K562 (cell line): ENCODE results near the gene MRPL2. TPM values are rescaled to one million over a fixed set of nuclear protein-coding genes. Genes with fewer than 3 reads are reported as not detected.

Experiments used
- ATF4 ChIP-seq: fragments of 450-650 bp; formaldehyde crosslinking; IDR thresholded peaks from 2 replicates; pipeline ENCODE4 v1.4.0; 2022; ENCODE audit warnings: mild to moderate bottlenecking, moderate library complexity
- CREB1 ChIP-seq, 2 experiments: sonication (generic) in 1 of 2; formaldehyde crosslinking in 1 of 2; IDR thresholded peaks; 2 replicates each; pipeline versions ENCODE4 v1.6.1 to v1.8.0; 2012 to 2022; ENCODE audit warnings: inconsistent platforms in 1 of 2, mild to moderate bottlenecking in 1 of 2, missing genetic modification reagents in 1 of 2, moderate library complexity in 1 of 2
- CTCF ChIP-seq, 3 experiments: IDR thresholded peaks in 2 of 3; conservative IDR thresholded peaks in 1 of 3; 2 replicates each; pipeline ENCODE4 v1.5.1; 2011 to 2012; ENCODE audit warnings: low read length in 3 of 3, mild to moderate bottlenecking in 3 of 3, control low read depth in 2 of 3, improper control_type of control experiment in 1 of 3, inconsistent platforms in 1 of 3, low read depth in 1 of 3, mixed read lengths in 1 of 3, moderate library complexity in 1 of 3; ENCODE audit not compliant: insufficient read depth in 2 of 3
- E2F1 ChIP-seq: sonication (generic); formaldehyde crosslinking; IDR thresholded peaks from 2 replicates; pipeline ENCODE4 v1.8.1; 2023; ENCODE audit warnings: mild to moderate bottlenecking, missing genetic modification reagents, moderate library complexity
- FOXJ2 ChIP-seq: fragments of 200-800 bp; sonication (Bioruptor generic); IDR thresholded peaks from 2 replicates; pipeline ENCODE4 v1.6.1; 2016; ENCODE audit warnings: missing genetic modification characterization, missing compliant biosample characterization
- HNRNPLL ChIP-seq: fragments of 200-400 bp; formaldehyde crosslinking; IDR thresholded peaks from 2 replicates; pipeline ENCODE4 v1.6.1; 2017; ENCODE audit warnings: low read length, low read depth, mild to moderate bottlenecking; ENCODE audit not compliant: poor library complexity, severe bottlenecking
- IFI16 ChIP-seq: fragments of 250-450 bp; sonication (Bioruptor Pico); IDR thresholded peaks from 2 replicates; pipeline ENCODE4 v2.1.2; 2022; ENCODE audit warnings: mild to moderate bottlenecking, inconsistent platforms
- KHSRP ChIP-seq: fragments of 450-650 bp; IDR thresholded peaks from 2 replicates; pipeline ENCODE4 v1.6.1; 2017
- MBD2 ChIP-seq: sonication (generic); IDR thresholded peaks from 2 replicates; pipeline ENCODE4 v1.6.1; 2016; ENCODE audit warnings: low read depth, borderline replicate concordance
- MEF2A ChIP-seq: IDR thresholded peaks from 2 replicates; pipeline ENCODE4 v1.6.1; 2011; ENCODE audit warnings: low read depth, mild to moderate bottlenecking, low read length, moderate library complexity; ENCODE audit not compliant: control insufficient read depth
- NFYB ChIP-seq: IDR thresholded peaks from 2 replicates; pipeline ENCODE4 v1.6.1; 2011; ENCODE audit warnings: mild to moderate bottlenecking, moderate library complexity; ENCODE audit not compliant: insufficient read length; ENCODE audit errors: extremely low read depth
- PHF20 ChIP-seq: fragments of 450-650 bp; IDR thresholded peaks from 2 replicates; pipeline ENCODE4 v1.6.1; 2018; ENCODE audit not compliant: partially characterized antibody
- POLR2B ChIP-seq: fragments of 450-650 bp; IDR thresholded peaks from 2 replicates; pipeline ENCODE4 v1.6.1; 2018; ENCODE audit warnings: low read depth; ENCODE audit not compliant: partially characterized antibody
- RFX5 ChIP-seq: IDR thresholded peaks from 2 replicates; pipeline ENCODE4 v1.6.1; 2011; ENCODE audit warnings: low read depth, mild to moderate bottlenecking, improper control_type of control experiment, low read length
- SETDB1 ChIP-seq: IDR thresholded peaks from one replicate; pipeline ENCODE4 v1.6.1; 2012; ENCODE audit warnings: low read length, control low read depth, inconsistent platforms
- SMAD1 ChIP-seq: fragments of 150-350 bp; IDR thresholded peaks from 2 replicates; pipeline ENCODE4 v1.6.1; 2014; ENCODE audit warnings: low read length, low read depth; ENCODE audit not compliant: partially characterized antibody
- SOX6 ChIP-seq: fragments of 450-650 bp; IDR thresholded peaks from 2 replicates; pipeline ENCODE4 v1.6.1; 2014; ENCODE audit warnings: mild to moderate bottlenecking
- TCF7L2 ChIP-seq: fragments of 150-350 bp; IDR thresholded peaks from 2 replicates; pipeline ENCODE4 v1.6.1; 2016; ENCODE audit warnings: low read depth, mild to moderate bottlenecking, low read length, moderate library complexity
- WHSC1 ChIP-seq: IDR thresholded peaks from one replicate; pipeline ENCODE4 v1.6.1; 2012; ENCODE audit warnings: low read length, control low read depth, inconsistent platforms
- ZNF12 ChIP-seq: sonication (generic); formaldehyde crosslinking; IDR thresholded peaks from 2 replicates; pipeline ENCODE4 v1.4.0; 2020; ENCODE audit warnings: mild to moderate bottlenecking, missing genetic modification reagents
- ZNF445 ChIP-seq: fragments of 250-450 bp; sonication (Bioruptor Pico); IDR thresholded peaks from 2 replicates; pipeline ENCODE4 v1.4.0; 2020; ENCODE audit warnings: low read depth, mild to moderate bottlenecking, moderate library complexity
- ZNF512 ChIP-seq: IDR thresholded peaks from 2 replicates; pipeline ENCODE4 v1.6.1; 2016; ENCODE audit warnings: missing genetic modification characterization, missing compliant biosample characterization
- ZNF586 ChIP-seq: fragments of 450-650 bp; formaldehyde crosslinking; conservative IDR thresholded peaks from 2 replicates; pipeline ENCODE4 v1.4.0; 2020; ENCODE audit warnings: mild to moderate bottlenecking, moderate library complexity
- polyA plus RNA-seq, 8 experiments: library from polyadenylated mRNA; depleted of rRNA in 4 of 8; stranded (reverse) in 5 of 8; unstranded in 3 of 8; fragments of >200 nt; fragmentation: Nextera tagmentation in 2 of 8; fragmentation: Illumina TruSeq in 1 of 8; extraction: Ambion mirVana in 2 of 8; extraction: Trizol in 1 of 8; gene quantifications; 2 replicates each; pipeline versions ENCODE4 v1.2.1 to v1.2.3, GENCODE V29; 2011 to 2014; ENCODE audit warnings: inconsistent platforms in 1 of 8, missing spikeins in 1 of 8
- total RNA-seq, 7 experiments: library from RNA; depleted of rRNA in 6 of 7; stranded (reverse); fragments of >200 nt in 6 of 7; fragmentation: Illumina TruSeq in 2 of 7; extraction: Trizol in 2 of 7; gene quantifications; 2 replicates each; pipeline versions ENCODE4 v1.2.1 to v1.2.3, GENCODE V29; 2011 to 2021; ENCODE audit warnings: low replicate concordance in 1 of 7

Gene MRPL2
- total and polyA plus RNA-seq, 9 of the 15 experiments (the other 6 are each of a cell fraction or from before 2014, with no cell fraction given): 63.1 to 262 (median 121) TPM

DNA sequence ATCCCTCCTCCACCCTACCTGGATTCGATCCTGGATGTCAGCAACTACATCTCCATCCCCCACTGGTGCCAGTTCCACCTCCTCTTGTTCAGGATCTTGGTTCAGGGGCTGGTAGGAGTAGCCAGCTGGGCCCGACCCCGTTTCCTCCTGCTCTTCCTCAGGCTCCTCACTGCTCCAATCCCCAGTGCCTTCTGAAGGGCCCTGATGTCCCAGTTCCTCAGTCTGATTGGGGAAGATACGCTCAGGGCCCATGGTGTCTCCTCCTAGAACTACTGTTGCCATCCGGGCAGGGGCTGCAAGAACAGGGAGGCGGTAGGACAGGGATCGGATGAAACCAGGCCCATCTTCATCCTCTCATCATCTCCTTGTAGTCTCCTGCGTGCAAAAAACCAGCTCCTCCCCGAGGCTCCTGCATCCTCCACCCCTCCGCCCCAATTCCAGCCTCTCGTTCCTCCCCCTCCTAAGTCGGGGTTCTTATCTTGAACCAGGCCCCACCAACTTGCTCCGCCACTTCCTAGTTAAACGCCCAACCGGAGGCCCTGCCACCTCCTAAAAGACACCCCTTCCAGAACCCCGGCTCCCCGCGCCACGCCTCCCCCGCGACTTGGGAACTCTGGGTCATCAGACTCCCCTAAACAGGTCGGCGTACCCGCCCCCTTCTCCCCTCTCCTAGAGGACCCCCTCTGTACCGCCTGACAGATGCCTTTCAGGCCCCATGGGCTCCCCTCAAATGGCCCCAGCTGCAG lies 46.0 kb downstream of the MRPL2 start (continued):
- no peak for TF ChIP-seq WHSC1
- TF ChIP-seq HNRNPLL: no peak
- 0 out of 2 replicates have a peak, but pooled peaks have one; percentile 45 for TF ChIP-seq FOXJ2 (tag)
- no peak for TF ChIP-seq SMAD1
- no peak; the same call in 1 of the 2 replicates for TF ChIP-seq CREB1 (IDR thresholded peaks at IDR 0.05)
- TF ChIP-seq CREB1 (CRISPR knock-in tag; IDR thresholded peaks at IDR 0.05): no peak
- TF ChIP-seq ZNF512 (tag): no peak
- TF ChIP-seq SOX6: no peak
- TF ChIP-seq IFI16: no peak; the same call in 1 of the 2 replicates
- TF ChIP-seq MBD2: no peak
- no peak for TF ChIP-seq ATF4 (CRISPR knock-in tag)
- TF ChIP-seq E2F1 (CRISPR knock-in tag): no peak
- TF ChIP-seq RFX5: no peak
- 0 out of 2 replicates have a peak, but pooled peaks have one; percentile 14 for TF ChIP-seq TCF7L2
- TF ChIP-seq POLR2B: peak; percentile 54
- TF ChIP-seq NFYB: no peak
- no peak for TF ChIP-seq MEF2A
- peak in 1 of 3 experiments; percentile 5; a peak in 1 of 6 replicates for TF ChIP-seq CTCF (IDR thresholded peaks at IDR 0.05 in 2 of 3, conservative IDR thresholded peaks at IDR 0.05 in 1 of 3; ENCODE audit: insufficient read depth in 2 of 3, low read depth in 1 of 3, low read length in 3 of 3)
- no peak for TF ChIP-seq PHF20
- TF ChIP-seq ZNF586 (CRISPR knock-in tag): no peak
- no peak for TF ChIP-seq ZNF445 (CRISPR knock-in tag)
- no peak for TF ChIP-seq KHSRP
- TF ChIP-seq ZNF12 (CRISPR knock-in tag): 0 out of 2 replicates have a peak, but pooled peaks have one; percentile 6
- no peak for TF ChIP-seq SETDB1
